Epithelial cell of proximal tubule (primary cell): Measurements from ENCODE around the gene SDCCAG8. TPM values are rescaled to one million over a fixed set of nuclear protein-coding genes. Genes with fewer than 3 reads are reported as not detected.

Source experiments
- DNase-seq: peaks from one replicate; pipeline ENCODE4 v3.0.0-alpha.2; 2011; ENCODE audit warnings: low read depth
- H3K4me3 ChIP-seq: 2 replicates; pipeline ENCODE4 v1.5.1; 2011; ENCODE audit warnings: low read depth, mild to moderate bottlenecking, low read length
- total RNA-seq: library from RNA; depleted of rRNA; stranded (reverse); fragments of >200 nt; gene quantifications from 2 replicates; pipeline ENCODE4 v1.2.3, GENCODE V29; 2015
- TF ChIP-seq, protein P1 (sequence below): conservative IDR thresholded peaks from 2 replicates; pipeline ENCODE4 v1.5.1; 2012; ENCODE audit warnings: low read depth, mild to moderate bottlenecking, low read length

Gene SDCCAG8
- total RNA-seq, 1 donor from 2014 or later: 86.9 TPM

DNA sequence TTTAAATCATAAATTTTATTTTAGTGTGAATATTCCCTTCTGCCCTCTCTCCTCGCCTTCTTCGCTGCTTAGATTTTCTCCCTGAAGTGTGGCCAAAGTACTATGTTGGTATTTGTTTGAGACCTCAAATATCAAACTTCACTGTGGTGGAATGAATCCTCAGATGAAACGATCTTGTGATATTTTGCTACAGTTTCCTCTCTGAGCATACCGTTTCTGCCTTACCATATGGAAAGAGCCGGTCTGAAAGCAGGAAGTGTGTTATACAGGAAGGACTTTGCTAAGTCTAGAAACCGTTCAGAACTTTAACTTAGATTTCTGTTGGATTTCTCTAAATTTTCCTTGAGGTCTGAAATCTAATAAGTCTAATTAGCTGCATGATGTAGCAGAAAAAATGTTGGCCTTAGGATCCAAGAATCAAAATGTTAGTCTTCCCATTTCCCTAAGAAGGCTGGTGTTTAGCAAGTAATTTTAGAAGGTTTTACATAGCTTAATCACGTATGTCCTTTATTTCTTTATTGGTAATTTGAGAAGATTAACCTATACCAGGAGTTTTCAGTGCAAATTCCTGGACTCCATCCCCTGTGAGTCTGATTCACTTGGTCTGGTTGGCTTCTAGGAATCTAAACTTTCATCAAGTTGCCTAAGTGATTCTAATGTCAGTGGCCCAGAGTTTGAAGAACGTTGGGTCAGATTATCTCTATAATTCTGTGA is 30.7 kb downstream of the SDCCAG8 start:
- TF ChIP-seq, protein P1, sequence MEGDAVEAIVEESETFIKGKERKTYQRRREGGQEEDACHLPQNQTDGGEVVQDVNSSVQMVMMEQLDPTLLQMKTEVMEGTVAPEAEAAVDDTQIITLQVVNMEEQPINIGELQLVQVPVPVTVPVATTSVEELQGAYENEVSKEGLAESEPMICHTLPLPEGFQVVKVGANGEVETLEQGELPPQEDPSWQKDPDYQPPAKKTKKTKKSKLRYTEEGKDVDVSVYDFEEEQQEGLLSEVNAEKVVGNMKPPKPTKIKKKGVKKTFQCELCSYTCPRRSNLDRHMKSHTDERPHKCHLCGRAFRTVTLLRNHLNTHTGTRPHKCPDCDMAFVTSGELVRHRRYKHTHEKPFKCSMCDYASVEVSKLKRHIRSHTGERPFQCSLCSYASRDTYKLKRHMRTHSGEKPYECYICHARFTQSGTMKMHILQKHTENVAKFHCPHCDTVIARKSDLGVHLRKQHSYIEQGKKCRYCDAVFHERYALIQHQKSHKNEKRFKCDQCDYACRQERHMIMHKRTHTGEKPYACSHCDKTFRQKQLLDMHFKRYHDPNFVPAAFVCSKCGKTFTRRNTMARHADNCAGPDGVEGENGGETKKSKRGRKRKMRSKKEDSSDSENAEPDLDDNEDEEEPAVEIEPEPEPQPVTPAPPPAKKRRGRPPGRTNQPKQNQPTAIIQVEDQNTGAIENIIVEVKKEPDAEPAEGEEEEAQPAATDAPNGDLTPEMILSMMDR: no peak
- no peak overlapping the region for H3K4me3 ChIP-seq
- DNase-seq: no peak

DNA sequence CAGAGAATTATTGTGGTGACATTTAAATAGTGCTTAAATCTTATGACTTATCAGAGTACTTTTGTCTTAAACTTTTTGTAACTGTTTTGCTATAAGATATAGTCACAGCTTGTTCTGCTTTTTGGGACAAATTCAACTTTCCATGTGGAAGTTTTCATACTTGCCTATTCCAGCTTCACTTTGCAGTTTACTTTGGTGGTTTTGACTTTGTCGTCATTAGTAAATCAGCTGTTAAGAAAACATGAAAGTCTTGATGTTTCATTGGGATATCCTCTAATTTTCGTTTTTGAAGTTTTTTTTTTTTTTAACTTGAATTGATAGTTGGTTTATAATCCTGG is 31.3 kb downstream of the SDCCAG8 start:
- TF ChIP-seq, protein P1: no peak
- DNase-seq: no peak
- no peak overlapping the region for H3K4me3 ChIP-seq

DNA sequence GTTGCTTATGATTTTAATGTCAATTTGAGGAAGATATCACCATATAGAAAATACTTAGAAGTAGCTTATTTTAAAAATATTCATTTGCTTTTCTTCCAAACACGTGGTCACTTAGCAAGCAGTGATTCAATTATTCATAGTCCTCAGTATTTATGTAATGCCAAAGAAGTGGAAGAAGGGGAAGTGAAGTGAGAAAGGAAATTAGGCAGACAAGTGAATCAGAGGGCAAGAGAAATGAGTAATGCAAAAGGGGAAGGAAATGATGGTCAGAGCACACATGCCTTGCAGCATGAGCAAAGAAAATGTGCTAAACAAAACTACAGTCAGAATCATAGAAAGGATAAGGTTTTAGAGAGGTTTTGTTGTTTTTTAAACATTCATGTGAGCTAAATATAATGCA is 31.8 kb downstream of the SDCCAG8 start:
- peak; percentile 63 for DNase-seq

DNA sequence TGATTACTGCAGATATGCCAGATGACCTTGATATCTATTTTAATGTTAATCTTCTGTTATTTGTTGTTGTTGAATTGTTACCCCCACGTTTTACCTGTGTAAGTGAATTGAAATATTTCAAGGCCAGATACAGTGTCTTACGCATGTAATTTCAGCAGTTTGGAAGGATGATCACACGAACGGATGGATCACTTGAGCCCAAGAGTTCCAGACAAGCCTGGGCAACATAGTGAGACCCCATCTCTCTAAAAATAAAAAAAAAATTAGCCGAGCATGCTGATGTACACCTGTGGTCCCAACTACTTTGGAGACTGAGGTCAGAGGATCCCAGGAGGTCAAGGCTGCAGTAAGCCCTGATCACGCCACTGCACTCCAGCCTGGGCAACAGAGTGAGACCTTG is 32.2 kb downstream of the SDCCAG8 start:
- H3K4me3 ChIP-seq: no peak overlapping the region
- TF ChIP-seq, protein P1: no peak

More for the DNA sequence above, 31.8 kb downstream of the SDCCAG8 start:
- H3K4me3 ChIP-seq: no peak overlapping the region
- TF ChIP-seq, protein P1: no peak

DNA sequence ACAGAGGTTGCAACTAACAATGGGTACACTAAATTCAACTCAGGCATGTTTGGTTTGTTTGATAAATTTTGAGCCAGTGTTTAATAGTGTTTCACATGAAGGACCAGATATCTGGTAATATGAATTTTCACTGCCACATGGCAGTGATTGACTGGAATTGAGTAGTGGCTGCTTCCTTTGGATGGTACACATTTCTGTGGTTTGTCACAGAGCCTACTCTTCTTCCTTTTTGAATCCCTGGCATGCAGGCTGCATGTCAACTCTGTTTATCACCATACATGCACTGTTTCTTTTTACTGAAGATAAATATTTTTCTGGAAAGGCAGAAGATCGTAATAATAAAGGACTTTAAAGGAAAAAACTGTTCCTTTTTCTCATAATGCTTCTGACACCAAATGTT is 35.5 kb downstream of the SDCCAG8 start:
- TF ChIP-seq, protein P1: no peak
- DNase-seq: no peak
- no peak overlapping the region for H3K4me3 ChIP-seq

More for the DNA sequence above, 32.2 kb downstream of the SDCCAG8 start:
- DNase-seq: no peak

DNA sequence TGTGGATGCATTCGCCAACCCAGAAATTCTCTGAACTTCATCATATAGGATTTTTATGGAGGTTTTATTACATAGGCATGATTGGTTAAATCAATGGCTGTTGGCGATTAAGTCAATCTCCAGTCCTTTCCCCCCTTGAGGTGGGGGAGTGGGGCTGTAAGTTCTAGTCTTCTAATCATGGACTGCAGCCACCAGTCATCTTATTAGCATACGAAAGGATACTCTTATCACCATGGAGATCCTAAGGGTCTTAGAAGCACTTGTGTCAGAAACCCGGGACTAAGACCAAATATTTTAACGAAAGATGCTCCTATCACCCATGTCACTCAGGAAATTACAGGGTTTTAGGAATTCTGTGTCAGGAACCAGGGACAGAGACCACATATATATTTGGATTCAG is 36.3 kb downstream of the SDCCAG8 start:
- TF ChIP-seq, protein P1: no peak
- H3K4me3 ChIP-seq: no peak overlapping the region
- DNase-seq: no peak
